ENCODE results near the gene RAVER1. TPM values are rescaled to one million over a fixed set of nuclear protein-coding genes. Genes with fewer than 3 reads are reported as not detected.
"Not testable (repeated sequence)": the region's sequence is repeated elsewhere in the genome, so short reads cannot be mapped to it uniquely, and the experiment has no call there.

The RAVER1 gene
- total RNA-seq, 4 donors from 2014 or later, result 10.0 to 15.9 (median 11.8) TPM

DNA sequence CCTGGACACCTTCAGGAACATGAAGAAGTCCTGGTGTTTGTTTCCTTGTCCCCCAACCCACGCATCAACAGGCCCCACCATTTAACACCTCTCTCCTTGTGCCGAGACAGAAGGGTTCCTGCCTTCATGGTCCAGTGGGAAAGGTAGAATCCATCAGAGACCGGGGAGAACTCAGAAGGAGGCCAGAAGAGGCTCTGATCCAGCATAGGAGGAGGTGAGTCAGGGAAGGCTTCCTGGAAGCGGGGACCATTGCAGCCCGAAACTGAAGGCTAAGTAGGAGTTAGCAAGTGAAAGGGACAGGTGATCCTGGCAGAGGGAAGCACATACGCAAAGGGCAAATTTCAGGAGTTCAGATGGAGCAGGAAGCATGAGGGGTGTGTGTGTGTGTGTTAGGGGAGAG is 5.6 kb upstream of the RAVER1 start:
- no peak for DNase-seq
- intact Hi-C loops (cut with DNase I; ENCODE audit: low total_unique reads) (loop anchor here (10.0 kb wide), 2 partner anchors 224 to 504 kb away; partner anchors contain the start of genes EIF3G, P2RY11 and PIN1), in situ Hi-C loops (cut with MboI; ENCODE audit: low sequenced_read_pairs in 4 of 4) (no loop called here)
- H3K4me3 ChIP-seq, result no peak overlapping the region
- ATAC-seq, result no peak
- no peak overlapping the region for H3K27ac ChIP-seq
- no peaks in the 10 kb centered on the region for H3K9me3 ChIP-seq
- peaks cover 7% of the 10 kb centered on the region in 2 donors for H3K4me1 ChIP-seq
- no peaks in the 10 kb centered on the region for H3K36me3 ChIP-seq
- TF ChIP-seq POLR2A (IDR thresholded peaks at IDR 0.05), result no peak
- no peaks in the 10 kb centered on the region for H3K27me3 ChIP-seq

GRCh38 chr19:10336725-10337124 is 3.4 kb upstream of the RAVER1 start:
- H3K4me3 ChIP-seq; H3K9me3 ChIP-seq; H3K27me3 ChIP-seq; in situ Hi-C loops (cut with MboI; ENCODE audit: low sequenced_read_pairs in 4 of 4); ATAC-seq; H3K36me3 ChIP-seq; H3K27ac ChIP-seq; DNase-seq: not testable (repeated sequence)
- intact Hi-C loops (cut with DNase I; ENCODE audit: low total_unique reads), result loop anchor here (10.0 kb wide), 2 partner anchors 222 to 502 kb away; partner anchors contain the start of genes EIF3G, P2RY11 and PIN1
- peaks cover 18 to 22% of the 10 kb centered on the region in 2 donors for H3K4me1 ChIP-seq

- ATAC-seq, result no peak
- H3K9me3 ChIP-seq, result no peaks in the 10 kb centered on the region
- peaks cover 0 to 2% of the 10 kb centered on the region in 2 donors for H3K36me3 ChIP-seq
- no peak for TF ChIP-seq POLR2A (IDR thresholded peaks at IDR 0.05)
- no peak for TF ChIP-seq CTCF (IDR thresholded peaks at IDR 0.05 in 4 of 5, conservative IDR thresholded peaks at IDR 0.05 in 1 of 5)
- in situ Hi-C loops (cut with MboI; ENCODE audit: low sequenced_read_pairs in 4 of 4), result no loop called here
- peaks cover 18 to 23% of the 10 kb centered on the region in 2 donors for H3K4me1 ChIP-seq
- H3K27me3 ChIP-seq, result no peaks in the 10 kb centered on the region
- H3K4me3 ChIP-seq, result peak overlapping the region; percentile 69 to 96 (median 88)
- H3K27ac ChIP-seq, result peak overlapping the region; percentile 90 to 98 (median 95)
- intact Hi-C loops (cut with DNase I; ENCODE audit: low total_unique reads), result loop anchor here (10.0 kb wide), 2 partner anchors 221 to 501 kb away; partner anchors contain the start of genes EIF3G, P2RY11 and PIN1
- no peak for DNase-seq
These were observed 2.1 kb upstream of the RAVER1 start for GRCh38 chr19:10335352-10335985.

DNA sequence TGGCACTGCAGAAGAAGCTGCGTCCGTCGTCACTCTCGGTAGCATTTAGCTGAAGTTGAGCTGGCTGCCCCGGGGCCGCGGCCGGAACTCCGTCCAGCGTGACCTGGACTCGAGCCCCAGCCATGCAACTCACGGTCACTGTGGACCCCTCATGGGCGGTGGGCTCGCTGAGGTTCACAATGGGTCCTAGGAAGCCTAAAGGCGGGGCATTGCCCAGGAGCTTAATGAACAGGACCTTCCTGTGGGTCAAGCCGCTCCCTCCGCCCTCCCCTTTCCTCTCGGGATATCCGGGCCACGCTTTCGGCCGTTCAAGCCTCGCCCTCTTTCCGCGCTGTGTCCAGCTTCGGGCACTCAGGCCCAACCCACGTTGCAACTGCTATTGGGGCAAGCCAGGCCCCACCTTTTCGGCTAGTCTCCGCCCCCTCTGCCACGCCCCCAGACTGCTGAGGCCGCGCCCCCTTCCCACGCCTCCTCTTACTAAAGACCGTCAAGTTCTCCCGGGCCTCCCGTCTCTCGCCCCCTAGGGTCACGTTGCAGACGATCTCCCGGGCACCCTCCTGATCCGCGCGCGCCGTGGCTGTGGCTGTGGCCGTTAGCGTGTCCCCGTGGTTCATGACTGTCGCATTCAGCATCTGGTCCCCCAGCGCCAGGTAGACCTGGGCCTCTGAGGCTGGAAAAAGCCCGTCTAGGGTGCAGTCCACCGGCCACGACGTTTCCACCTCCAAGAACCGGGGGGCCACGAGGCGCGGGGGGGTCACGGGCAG is 1.4 kb upstream of the RAVER1 start:
- intact Hi-C loops (cut with DNase I; ENCODE audit: low total_unique reads) (loop anchor here (5.0 to 10.0 kb wide), 3 partner anchors 62 to 500 kb away; partner anchors contain the start of genes EIF3G, ICAM1, P2RY11 and PIN1), in situ Hi-C loops (cut with MboI; ENCODE audit: low sequenced_read_pairs in 4 of 4) (no loop called here)
- peak overlapping the region; percentile 69 to 96 (median 88) for H3K4me3 ChIP-seq
- TF ChIP-seq CTCF (IDR thresholded peaks at IDR 0.05 in 4 of 5, conservative IDR thresholded peaks at IDR 0.05 in 1 of 5), result peak in 1 of 5 experiments; percentile 19
- TF ChIP-seq POLR2A (IDR thresholded peaks at IDR 0.05), result peak; percentile 65
- peaks cover 0 to 9% of the 10 kb centered on the region in 2 donors for H3K36me3 ChIP-seq
- no peaks in the 10 kb centered on the region for H3K9me3 ChIP-seq
- peaks cover 18 to 23% of the 10 kb centered on the region in 2 donors for H3K4me1 ChIP-seq
- peak; percentile 83 to 87 for ATAC-seq
- peak overlapping the region; percentile 90 to 98 (median 95) for H3K27ac ChIP-seq
- H3K27me3 ChIP-seq, result no peaks in the 10 kb centered on the region
- peak; percentile 93 to 94 for DNase-seq

- Histone ChIP-seq H3K27me3 (no peaks in the 10 kb centered on the region), H3K9me3 (no peaks in the 10 kb centered on the region), H3K4me3 (peak overlapping the region; percentile 69 to 96 (median 88)), H3K4me1 (peaks cover 18 to 23% of the 10 kb centered on the region in 2 donors), H3K27ac (peak overlapping the region; percentile 90 to 98 (median 95)), H3K36me3 (peaks cover 0 to 17% of the 10 kb centered on the region in 2 donors)
- TF ChIP-seq CTCF (IDR thresholded peaks at IDR 0.05 in 4 of 5, conservative IDR thresholded peaks at IDR 0.05 in 1 of 5), result no peak
- no peak for TF ChIP-seq POLR2A (IDR thresholded peaks at IDR 0.05)
- DNase-seq (no peak), ATAC-seq (peak in 1 of 2 donors; percentile 4)
- in situ Hi-C loops (cut with MboI; ENCODE audit: low sequenced_read_pairs in 4 of 4) (no loop called here), intact Hi-C loops (cut with DNase I; ENCODE audit: low total_unique reads) (loop anchor here (1.0 to 10.0 kb wide), 6 partner anchors 19 to 499 kb away; partner anchors contain the start of genes EIF3G, ICAM1, MRPL4 and P2RY11)
These were observed 644 bp upstream of the RAVER1 start for GRCh38 chr19:10333758-10334587.

Data from gastrocnemius medialis (tissue), 4 donors.